NCI-H2227 treated with DMSO at 0.1 percent for 48 hours (cell line): ENCODE results near the gene CENATAC.
"Not testable (repeated sequence)": the region's sequence is repeated elsewhere in the genome, so short reads cannot be mapped to it uniquely, and the experiment has no call there.

ENCODE experiments used
- DNase-seq: peaks from one replicate; lab custom pipeline; 2025; lab: John Stamatoyannopoulos, UW

CENATAC gene

GRCh38 chr11:119055901-119056300 is 58.0 kb downstream of the CENATAC start:
- no peak for DNase-seq

- DNase-seq: no peak
These were observed 58.6 kb downstream of the CENATAC start for GRCh38 chr11:119056421-119056999.

- DNase-seq: peak; percentile 91
These were observed 59.2 kb downstream of the CENATAC start, which contains the start of gene HYOU1 for GRCh38 chr11:119057000-119057769. Gene HYOU1, minus strand, starts transcription at chr11:119057205. Its CDS starts 1,045 bp downstream, at chr11:119056160.

- not testable (repeated sequence) for DNase-seq
These were observed 61.2 kb downstream of the CENATAC start for GRCh38 chr11:119059128-119059527.

- no peak for DNase-seq
These were observed 63.3 kb downstream of the CENATAC start for GRCh38 chr11:119061256-119061655.

DNA sequence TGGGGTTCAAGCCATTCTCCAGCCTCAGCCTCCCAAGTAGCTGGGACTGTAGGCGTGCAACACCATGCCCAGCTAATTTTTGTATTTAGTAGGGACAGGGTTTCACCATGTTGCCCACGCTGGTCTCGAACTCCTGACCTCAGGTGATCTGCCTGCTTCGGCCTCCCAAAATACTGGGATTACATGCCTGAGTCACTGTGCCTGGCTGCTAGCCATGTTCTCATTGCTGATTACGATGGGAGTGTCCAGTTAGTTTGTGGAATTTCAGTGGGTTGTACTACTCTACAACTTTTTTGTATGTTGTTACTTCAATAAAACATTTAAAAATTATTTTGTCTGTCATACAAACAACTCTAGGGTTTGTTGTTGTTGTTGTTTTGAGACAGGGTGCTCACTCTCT is 64.8 kb downstream of the CENATAC start:
- DNase-seq: no peak

DNA sequence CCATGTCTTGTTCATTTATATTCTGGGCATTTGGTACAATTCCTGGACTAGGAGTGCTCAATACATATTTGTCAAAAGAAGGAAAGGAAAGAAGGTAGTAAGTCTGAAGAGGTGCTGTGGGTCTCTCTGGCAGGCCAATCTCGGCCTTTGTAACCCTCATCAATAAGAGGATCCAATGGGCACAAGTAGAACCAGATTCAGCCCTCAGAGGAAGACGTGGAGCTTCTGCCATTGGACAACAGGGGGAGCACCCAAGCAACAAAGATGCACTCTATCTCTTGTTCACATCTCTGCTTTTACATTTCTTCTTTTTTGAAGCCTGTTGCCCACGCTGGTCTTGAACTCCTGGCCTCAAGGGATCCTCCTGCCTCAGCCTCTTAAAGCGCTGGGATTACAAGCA is 67.4 kb downstream of the CENATAC start:
- DNase-seq: no peak
